ENCODE results near the gene STUB1. TPM values are rescaled to one million over a fixed set of nuclear protein-coding genes. Genes with fewer than 3 reads are reported as not detected.

The STUB1 gene
- total and polyA plus RNA-seq, 2 experiments from 2014 or later: 91.7 to 108 TPM

- no peaks in the 10 kb centered on the region; the same call in 2 of the 3 replicates for H3K36me3 Mint-ChIP-seq (ENCODE audit: low read depth)
- peaks cover 12% of the 10 kb centered on the region for H3K4me1 Mint-ChIP-seq
- H3K27me3 ChIP-seq (ENCODE audit: insufficient read depth): no peaks in the 10 kb centered on the region
- H3K4me3 Mint-ChIP-seq: peak within 1 kb of the TSS; percentile 46; the same call in 2 of the 3 replicates
- TF ChIP-seq POLR2AphosphoS5 (IDR thresholded peaks at IDR 0.05; ENCODE audit: low read depth): peak; percentile 63; the same call in 1 of the 2 replicates
- TF ChIP-seq EZH2phosphoT487 (IDR thresholded peaks at IDR 0.05; ENCODE audit: unreplicated experiment): no peak
- ATAC-seq: peak; percentile 59
- H3K9me2 ChIP-seq (ENCODE audit: insufficient read depth): no peaks in the 10 kb centered on the region
- peaks cover 13% of the 10 kb centered on the region for H3K4me1 ChIP-seq (ENCODE audit: insufficient read depth)
- H3K4me2 ChIP-seq: peak within 1 kb of the TSS; percentile 74
- peak within 1 kb of the TSS; percentile 74; the same call in 1 of the 2 replicates for H3K27ac ChIP-seq (ENCODE audit: low read depth)
- H4K20me1 ChIP-seq (replicated peaks; ENCODE audit: insufficient read depth): no peaks in the 10 kb centered on the region
- no peaks in the 10 kb centered on the region for H3K9me3 Mint-ChIP-seq
- no peaks in the 10 kb centered on the region for H3F3A ChIP-seq (replicated peaks; ENCODE audit: low read depth)
- peaks cover 16% of the 10 kb centered on the region for H3K27me3 Mint-ChIP-seq (ENCODE audit: insufficient read depth, low read depth, poor library complexity)
- H3K36me3 ChIP-seq (ENCODE audit: insufficient read depth): no peaks in the 10 kb centered on the region
- peak; percentile 78 for DNase-seq (ENCODE audit: low spot score)
- peak within 1 kb of the TSS; percentile 51 for H3K4me3 ChIP-seq
- H2AFZ ChIP-seq: no peak within 1 kb of the TSS
- H3K79me2 ChIP-seq (replicated peaks; ENCODE audit: insufficient read depth): no peaks in the 10 kb centered on the region; the same call in 1 of the 2 replicates
- peak within 1 kb of the TSS; percentile 89 for H3K27ac Mint-ChIP-seq
These were observed 49.3 kb upstream of the STUB1 start, which contains the start of gene WFIKKN1 for GRCh38 chr16:630815-631405. Gene WFIKKN1, plus strand, starts transcription at chr16:630985. Its CDS starts 269 bp downstream, at chr16:631254.

- Histone ChIP-seq H3K36me3 (ENCODE audit: insufficient read depth) (no peaks in the 10 kb centered on the region), H3K27ac (ENCODE audit: low read depth) (no peak overlapping the region), H3K4me3 (no peak overlapping the region), H2AFZ (no peak overlapping the region), H3K4me2 (no peak overlapping the region), H3K27me3 (ENCODE audit: insufficient read depth) (no peaks in the 10 kb centered on the region), H4K20me1 (replicated peaks; ENCODE audit: insufficient read depth) (no peaks in the 10 kb centered on the region), H3K9me2 (ENCODE audit: insufficient read depth) (no peaks in the 10 kb centered on the region), H3F3A (replicated peaks; ENCODE audit: low read depth) (no peaks in the 10 kb centered on the region), H3K4me1 (ENCODE audit: insufficient read depth) (peaks cover 13% of the 10 kb centered on the region), H3K79me2 (replicated peaks; ENCODE audit: insufficient read depth) (no peaks in the 10 kb centered on the region; the same call in 1 of the 2 replicates)
- Mint-ChIP-seq H3K36me3 (ENCODE audit: low read depth) (no peaks in the 10 kb centered on the region), H3K9me3 (peaks cover 4% of the 10 kb centered on the region; the same call in 2 of the 3 replicates), H3K4me1 (peaks cover 12% of the 10 kb centered on the region), H3K4me3 (no peak overlapping the region; the same call in 1 of the 3 replicates), H3K27ac (no peak overlapping the region), H3K27me3 (ENCODE audit: insufficient read depth, low read depth, poor library complexity) (peaks cover 19% of the 10 kb centered on the region)
- DNase-seq (ENCODE audit: low spot score) (no peak), ATAC-seq (no peak)
- TF ChIP-seq ETS1 (IDR thresholded peaks at IDR 0.05): no peak
- no peak for TF ChIP-seq ZNF114 (CRISPR knock-in tag; IDR thresholded peaks at IDR 0.05)
- no peak for TF ChIP-seq EZH2 (IDR thresholded peaks at IDR 0.05; ENCODE audit: low read depth, unreplicated experiment)
These were observed 48.3 kb upstream of the STUB1 start for GRCh38 chr16:631808-632358.

- H3K9me3 Mint-ChIP-seq: peaks cover 4% of the 10 kb centered on the region; the same call in 2 of the 3 replicates
- TF ChIP-seq EZH2phosphoT487 (IDR thresholded peaks at IDR 0.05; ENCODE audit: unreplicated experiment): no peak
- no peak for TF ChIP-seq ZNF462 (CRISPR knock-in tag; IDR thresholded peaks at IDR 0.05)
These were observed 47.5 kb upstream of the STUB1 start for GRCh38 chr16:632486-633335.

More at GRCh38 chr16:632486-633335, 47.5 kb upstream of the STUB1 start:
- no peak overlapping the region for H3K4me3 ChIP-seq
- H3K4me3 Mint-ChIP-seq: no peak overlapping the region
- no peaks in the 10 kb centered on the region for H3K27me3 ChIP-seq (ENCODE audit: insufficient read depth)
- no peaks in the 10 kb centered on the region for H3K36me3 Mint-ChIP-seq (ENCODE audit: low read depth)
- no peak for DNase-seq (ENCODE audit: low spot score)
- H3K27me3 Mint-ChIP-seq (ENCODE audit: insufficient read depth, low read depth, poor library complexity): peaks cover 17% of the 10 kb centered on the region
- no peak overlapping the region for H3K27ac Mint-ChIP-seq
- H3K9me2 ChIP-seq (ENCODE audit: insufficient read depth): no peaks in the 10 kb centered on the region
- H3K36me3 ChIP-seq (ENCODE audit: insufficient read depth): no peaks in the 10 kb centered on the region
- no peak overlapping the region for H3K4me2 ChIP-seq
- H4K20me1 ChIP-seq (replicated peaks; ENCODE audit: insufficient read depth): no peaks in the 10 kb centered on the region
- no peaks in the 10 kb centered on the region; the same call in 1 of the 2 replicates for H3K79me2 ChIP-seq (replicated peaks; ENCODE audit: insufficient read depth)
- no peak for ATAC-seq
- H3K4me1 Mint-ChIP-seq: peaks cover 17% of the 10 kb centered on the region
- H3K4me1 ChIP-seq (ENCODE audit: insufficient read depth): peaks cover 18% of the 10 kb centered on the region
- no peak overlapping the region for H3K27ac ChIP-seq (ENCODE audit: low read depth)
- no peak overlapping the region for H2AFZ ChIP-seq
- H3F3A ChIP-seq (replicated peaks; ENCODE audit: low read depth): 0 out of 2 replicates have a peak, but pooled peaks cover 3% of the 10 kb centered on the region

Data from GM23338 (cell line).